PC-9 (cell line): ENCODE data around the gene WASL.

Experiments
- EZH2 ChIP-seq: fragments of 200-600 bp; sonication (generic); IDR thresholded peaks from 2 replicates; pipeline ENCODE4 v1.8.0; 2017; ENCODE audit warnings: antibody characterized with exemption, low read depth
- TF ChIP-seq, protein P1 (sequence below): fragments of 200-600 bp; sonication (generic); conservative IDR thresholded peaks from 2 replicates; pipeline ENCODE4 v1.6.1; 2017; ENCODE audit warnings: mixed run types, antibody characterized with exemption, mild to moderate bottlenecking, moderate library complexity

DNA sequence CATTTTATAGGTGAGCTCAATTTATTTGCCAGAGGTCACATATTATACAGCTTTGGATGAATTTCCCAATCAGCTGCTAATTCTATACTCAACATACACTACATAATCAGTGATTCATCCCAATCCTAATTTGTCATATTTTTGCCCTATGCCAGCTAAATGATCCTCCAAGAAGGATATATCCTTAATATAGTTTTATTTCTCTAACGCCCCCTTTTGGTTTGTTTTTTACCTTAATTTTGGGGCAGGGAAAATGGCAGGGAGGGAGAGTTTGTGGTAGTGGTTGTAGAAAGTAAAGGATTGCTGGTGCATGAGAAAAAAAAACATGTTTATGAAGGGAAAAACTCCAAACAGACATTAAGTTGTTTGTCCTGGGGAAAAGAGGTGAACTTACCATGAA is 31.9 kb downstream of the WASL start:
- TF ChIP-seq, protein P1, sequence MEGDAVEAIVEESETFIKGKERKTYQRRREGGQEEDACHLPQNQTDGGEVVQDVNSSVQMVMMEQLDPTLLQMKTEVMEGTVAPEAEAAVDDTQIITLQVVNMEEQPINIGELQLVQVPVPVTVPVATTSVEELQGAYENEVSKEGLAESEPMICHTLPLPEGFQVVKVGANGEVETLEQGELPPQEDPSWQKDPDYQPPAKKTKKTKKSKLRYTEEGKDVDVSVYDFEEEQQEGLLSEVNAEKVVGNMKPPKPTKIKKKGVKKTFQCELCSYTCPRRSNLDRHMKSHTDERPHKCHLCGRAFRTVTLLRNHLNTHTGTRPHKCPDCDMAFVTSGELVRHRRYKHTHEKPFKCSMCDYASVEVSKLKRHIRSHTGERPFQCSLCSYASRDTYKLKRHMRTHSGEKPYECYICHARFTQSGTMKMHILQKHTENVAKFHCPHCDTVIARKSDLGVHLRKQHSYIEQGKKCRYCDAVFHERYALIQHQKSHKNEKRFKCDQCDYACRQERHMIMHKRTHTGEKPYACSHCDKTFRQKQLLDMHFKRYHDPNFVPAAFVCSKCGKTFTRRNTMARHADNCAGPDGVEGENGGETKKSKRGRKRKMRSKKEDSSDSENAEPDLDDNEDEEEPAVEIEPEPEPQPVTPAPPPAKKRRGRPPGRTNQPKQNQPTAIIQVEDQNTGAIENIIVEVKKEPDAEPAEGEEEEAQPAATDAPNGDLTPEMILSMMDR: no peak
- no peak for TF ChIP-seq EZH2
